C4-2B (cell line): ENCODE results near the gene CLPSL1.

Source experiments
- ZFX ChIP-seq: fragments of 450-650 bp; IDR thresholded peaks from 2 replicates; pipeline ENCODE4 v1.6.1; 2017
- TF ChIP-seq, protein P1 (sequence below): fragments of 450-650 bp; conservative IDR thresholded peaks from 2 replicates; pipeline ENCODE4 v1.5.1; 2017; ENCODE audit warnings: mild to moderate bottlenecking

DNA sequence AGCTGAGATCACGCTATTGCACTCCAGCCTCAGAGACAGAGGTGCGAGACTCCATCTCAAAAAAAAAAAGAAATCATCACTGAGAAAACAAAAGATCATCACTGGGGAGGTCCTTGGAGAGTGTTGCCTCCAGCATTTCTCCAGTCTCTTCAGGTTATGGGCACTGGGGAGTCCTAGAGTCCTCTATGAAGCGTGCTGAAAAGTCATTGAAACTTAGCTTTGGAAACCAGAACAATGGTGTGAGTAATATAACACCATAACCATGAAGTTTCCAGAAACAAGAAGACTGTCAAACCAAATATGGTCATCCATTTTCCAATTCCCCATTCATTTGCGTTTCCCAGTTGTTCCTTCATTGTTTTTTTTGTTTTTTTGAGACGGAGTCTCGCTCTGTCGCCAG is 30.3 kb upstream of the CLPSL1 start:
- TF ChIP-seq, protein P1, sequence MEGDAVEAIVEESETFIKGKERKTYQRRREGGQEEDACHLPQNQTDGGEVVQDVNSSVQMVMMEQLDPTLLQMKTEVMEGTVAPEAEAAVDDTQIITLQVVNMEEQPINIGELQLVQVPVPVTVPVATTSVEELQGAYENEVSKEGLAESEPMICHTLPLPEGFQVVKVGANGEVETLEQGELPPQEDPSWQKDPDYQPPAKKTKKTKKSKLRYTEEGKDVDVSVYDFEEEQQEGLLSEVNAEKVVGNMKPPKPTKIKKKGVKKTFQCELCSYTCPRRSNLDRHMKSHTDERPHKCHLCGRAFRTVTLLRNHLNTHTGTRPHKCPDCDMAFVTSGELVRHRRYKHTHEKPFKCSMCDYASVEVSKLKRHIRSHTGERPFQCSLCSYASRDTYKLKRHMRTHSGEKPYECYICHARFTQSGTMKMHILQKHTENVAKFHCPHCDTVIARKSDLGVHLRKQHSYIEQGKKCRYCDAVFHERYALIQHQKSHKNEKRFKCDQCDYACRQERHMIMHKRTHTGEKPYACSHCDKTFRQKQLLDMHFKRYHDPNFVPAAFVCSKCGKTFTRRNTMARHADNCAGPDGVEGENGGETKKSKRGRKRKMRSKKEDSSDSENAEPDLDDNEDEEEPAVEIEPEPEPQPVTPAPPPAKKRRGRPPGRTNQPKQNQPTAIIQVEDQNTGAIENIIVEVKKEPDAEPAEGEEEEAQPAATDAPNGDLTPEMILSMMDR, result no peak
- no peak for TF ChIP-seq ZFX
